H1 (cell line): ENCODE results near the gene CALCOCO2. TPM values are rescaled to one million over a fixed set of nuclear protein-coding genes. Genes with fewer than 3 reads are reported as not detected.

Experiments used
- CHD2 ChIP-seq: IDR thresholded peaks from 2 replicates; pipeline ENCODE4 v1.6.1; 2012; ENCODE audit warnings: low read length, improper control_type of control experiment
- CHD7 ChIP-seq: fragments of 300-600 bp; sonication (generic); IDR thresholded peaks from 2 replicates; pipeline ENCODE4 v1.7.1; 2012; ENCODE audit warnings: low read length, moderate library complexity, mild to moderate bottlenecking, inconsistent platforms; ENCODE audit not compliant: insufficient replicate concordance
- E2F6 ChIP-seq: IDR thresholded peaks from 2 replicates; pipeline ENCODE4 v1.6.1; 2012; ENCODE audit warnings: inconsistent platforms
- FOSL1 ChIP-seq: IDR thresholded peaks from 2 replicates; pipeline ENCODE4 v1.6.1; 2011; ENCODE audit warnings: mild to moderate bottlenecking, low read depth, low read length, moderate library complexity; ENCODE audit not compliant: insufficient read depth
- KDM1A ChIP-seq: fragments of 200-600, 300-600 bp; sonication (generic); IDR thresholded peaks from 2 replicates; pipeline ENCODE4 v1.7.1; 2016; ENCODE audit warnings: mild to moderate bottlenecking, low read length, borderline replicate concordance
- KDM5A ChIP-seq: fragments of 200-600 bp; IDR thresholded peaks from 2 replicates; pipeline ENCODE4 v1.7.1; 2012; ENCODE audit warnings: mild to moderate bottlenecking, low read length, inconsistent platforms, mixed read lengths
- RXRA ChIP-seq: IDR thresholded peaks from 2 replicates; pipeline ENCODE4 v1.6.1; 2011; ENCODE audit warnings: low read depth, mild to moderate bottlenecking, low read length, moderate library complexity; ENCODE audit not compliant: insufficient read depth
- SP1 ChIP-seq: IDR thresholded peaks from 2 replicates; pipeline ENCODE4 v1.6.1; 2011; ENCODE audit warnings: low read depth, low read length
- SUZ12 ChIP-seq: fragments of 200-600 bp; sonication (generic); IDR thresholded peaks from 2 replicates; pipeline ENCODE4 v1.6.1; 2012; ENCODE audit warnings: mild to moderate bottlenecking, inconsistent platforms, low read length, moderate library complexity, mixed read lengths
- TAF7 ChIP-seq: optimal IDR thresholded peaks from 2 replicates; pipeline ENCODE3; 2011; ENCODE audit warnings: low read depth, mild to moderate bottlenecking, inconsistent platforms, low read length, moderate library complexity, borderline replicate concordance
- polyA plus RNA-seq, 7 experiments: library from polyadenylated mRNA; depleted of rRNA in 3 of 7; stranded (reverse) in 5 of 7; unstranded in 2 of 7; fragments of >200 nt in 5 of 7; fragments of 200-250 nt in 2 of 7; gene quantifications; 1 replicate in 5 of 7; 2 replicates in 1 of 7; 4 replicates in 1 of 7; pipeline versions ENCODE4 v1.2.1 to v1.2.3, GENCODE V29; 2011 to 2013; ENCODE audit warnings: missing spikeins in 2 of 7, mixed read lengths in 2 of 7
- total RNA-seq: library from RNA; stranded (reverse); fragmentation: NEBNext Ultra II Directional; extraction: Animal tissue kit (Norgen Biotek cat#: 25700); gene quantifications from 2 replicates; pipeline ENCODE4 v1.2.1, GENCODE V29; 2021

CALCOCO2 gene
- total and polyA plus RNA-seq, 2 of the 8 experiments (the other 6 are each of a cell fraction or from before 2014, with no cell fraction given), result 12.1 to 31.8 TPM

GRCh38 chr17:48830840-48831548 is at the start of gene CALCOCO2 (continued):
- TF ChIP-seq SUZ12, result no peak; the same call in 1 of the 2 replicates
- TF ChIP-seq E2F6, result no peak
- no peak for TF ChIP-seq RXRA
- peak; percentile 21; the same call in 1 of the 2 replicates for TF ChIP-seq KDM1A
- TF ChIP-seq CHD2, result no peak
- no peak for TF ChIP-seq KDM5A
- no peak for TF ChIP-seq FOSL1
- peak; percentile 60; the same call in 1 of the 2 replicates for TF ChIP-seq SP1
- no peak for TF ChIP-seq CHD7
- no peak for TF ChIP-seq TAF7
